ENCODE data around the gene EFEMP1.
A peak's percentile ranks its signal among the peaks of the same experiment; 100 is the strongest.
"Not testable (repeated sequence)": the region's sequence is repeated elsewhere in the genome, so short reads cannot be mapped to it uniquely, and the experiment has no call there.

Gene EFEMP1

DNA sequence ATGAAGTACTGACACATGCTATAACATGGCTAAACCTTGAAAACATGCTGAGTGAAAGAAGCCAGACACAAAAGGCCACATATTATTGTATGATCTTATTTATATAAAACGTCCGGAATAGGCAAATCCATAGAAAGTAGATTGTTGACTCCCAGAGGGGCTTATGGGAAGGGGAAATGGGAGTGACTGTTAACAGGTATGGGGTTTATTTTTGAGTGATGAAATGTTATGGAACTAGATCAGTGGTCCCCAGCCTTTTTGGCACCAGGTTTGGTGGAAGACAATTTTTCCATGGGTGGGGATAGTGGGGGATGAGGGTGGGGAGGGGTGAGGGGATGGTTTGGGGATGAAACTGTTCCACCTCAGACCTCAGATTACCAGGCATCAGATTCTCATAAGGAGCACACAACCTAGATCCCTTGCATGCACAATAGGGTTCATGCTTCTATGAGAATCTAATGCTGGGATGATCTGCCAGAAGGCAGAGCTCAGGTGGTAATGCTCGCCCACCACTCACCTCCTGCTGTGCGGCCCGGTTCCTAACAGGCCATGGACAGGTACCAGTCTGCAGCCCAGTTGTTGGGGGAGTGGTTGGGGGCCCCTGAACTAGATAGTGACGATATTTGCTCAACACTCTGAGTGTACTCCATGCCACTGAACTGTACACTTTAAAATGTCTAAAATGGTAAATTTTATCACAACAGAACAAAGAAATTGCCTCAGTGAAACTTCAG, 59.1 kb downstream of the EFEMP1 start:
- DNase-seq, result no peak

DNA sequence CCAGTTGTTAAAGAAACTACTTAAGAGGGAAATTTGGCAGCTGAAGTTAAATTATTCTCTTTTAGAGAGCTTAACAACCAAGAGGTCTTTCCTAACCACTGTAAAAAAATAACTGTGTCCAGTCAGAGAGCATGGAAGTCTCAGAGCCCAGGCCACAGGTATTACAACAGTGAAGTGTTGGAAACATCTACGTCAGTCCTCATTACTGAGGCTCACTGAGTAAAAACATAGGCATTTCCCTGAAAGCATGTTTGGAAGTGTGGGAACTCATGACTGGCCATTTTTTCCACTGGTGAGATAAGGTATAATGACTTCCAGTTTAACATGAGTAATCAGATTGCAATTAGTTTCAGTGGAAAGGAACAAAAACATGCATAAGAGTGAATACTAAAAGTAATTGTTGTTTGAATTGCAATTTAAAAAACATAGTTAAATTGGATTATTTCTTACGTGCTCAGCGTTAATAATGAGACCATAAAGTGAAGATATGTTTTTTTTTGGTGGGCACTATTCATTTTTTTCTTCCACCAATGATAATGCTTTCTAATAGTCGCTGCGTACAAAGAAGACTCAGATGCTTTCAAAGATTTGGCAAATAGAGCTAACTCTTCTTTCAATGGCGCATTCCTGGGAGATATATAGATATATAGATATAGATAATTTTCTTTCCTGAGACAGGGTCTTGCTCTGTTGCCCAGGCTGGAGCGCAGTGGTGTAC, 60.8 kb downstream of the EFEMP1 start:
- peak; percentile 20 for DNase-seq

DNA sequence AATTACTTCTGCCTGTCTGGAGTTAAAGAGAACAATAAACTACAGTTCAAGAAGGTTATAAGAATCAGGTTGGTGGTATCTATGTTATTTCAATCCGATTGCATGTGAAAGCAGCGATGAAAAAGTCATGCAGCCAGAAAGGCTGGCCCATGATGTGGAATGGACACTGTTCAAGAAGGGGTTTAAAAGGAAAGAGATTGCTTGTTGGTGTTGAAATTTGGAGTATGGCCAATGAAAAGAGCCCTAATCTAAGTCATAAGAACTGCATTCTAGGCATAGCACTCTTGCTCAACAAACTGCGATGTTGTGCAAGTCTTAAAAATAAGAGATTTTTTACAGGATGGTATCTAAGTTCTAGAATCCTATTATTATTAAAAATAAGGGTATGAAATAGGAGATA, 61.3 kb downstream of the EFEMP1 start:
- DNase-seq, result peak; percentile 18

DNA sequence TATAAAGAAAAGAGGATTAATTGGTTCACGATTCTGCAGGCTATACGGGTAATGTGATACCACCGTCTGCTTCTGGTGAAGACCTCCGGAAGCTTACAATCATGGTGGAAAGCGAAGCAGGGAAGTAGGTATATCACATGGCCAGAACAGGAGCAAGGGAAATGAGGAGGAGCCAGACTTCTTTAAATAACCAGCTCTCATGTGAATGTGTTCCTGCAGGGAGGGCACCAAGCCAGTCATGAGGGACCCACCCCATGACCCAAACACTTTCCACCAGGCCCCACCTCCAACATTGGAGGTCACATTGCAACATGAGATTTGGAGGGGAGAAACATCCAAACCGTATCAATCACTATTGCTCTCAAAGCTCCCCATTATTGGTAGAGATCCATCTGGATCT, 61.8 kb downstream of the EFEMP1 start:
- no peak for DNase-seq

DNA sequence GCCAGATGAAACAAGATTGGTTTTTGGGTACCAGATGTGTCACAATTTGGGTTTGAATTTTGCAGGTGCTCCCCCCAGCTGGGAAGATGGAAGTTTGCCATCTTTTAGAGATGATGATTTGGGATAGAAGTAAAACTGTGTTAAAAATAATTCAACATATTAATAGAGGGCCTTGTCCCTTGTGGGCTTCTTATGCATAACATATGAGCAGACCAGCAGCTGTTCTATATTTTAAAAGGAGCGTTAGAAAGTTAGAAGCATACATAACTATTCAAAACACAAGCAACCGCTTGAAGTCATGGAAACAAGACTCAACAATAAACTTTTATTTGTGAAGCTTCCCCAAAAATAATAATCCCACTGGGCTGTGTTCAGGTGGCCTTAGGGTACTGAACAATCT, 62.8 kb downstream of the EFEMP1 start:
- no peak for DNase-seq

DNA sequence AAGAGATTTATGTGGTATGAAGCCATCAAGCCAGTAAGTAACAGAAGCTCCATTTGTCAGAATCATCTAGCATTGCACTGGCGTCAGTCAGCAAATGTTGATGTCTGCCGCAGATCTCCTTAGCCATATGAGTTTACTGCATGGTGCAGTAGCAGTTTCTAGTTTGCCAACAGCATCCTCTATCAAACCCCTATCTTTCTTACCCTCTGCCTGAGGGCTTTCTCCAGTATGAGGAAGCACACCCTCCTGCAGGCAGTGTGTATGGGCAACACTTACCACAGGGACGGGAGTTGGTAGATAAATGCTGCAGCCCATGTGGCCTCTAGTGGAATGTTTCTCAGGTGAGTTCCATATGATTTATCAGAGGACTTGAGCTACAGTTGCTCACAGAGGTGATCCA, 63.7 kb downstream of the EFEMP1 start:
- no peak for DNase-seq

DNA sequence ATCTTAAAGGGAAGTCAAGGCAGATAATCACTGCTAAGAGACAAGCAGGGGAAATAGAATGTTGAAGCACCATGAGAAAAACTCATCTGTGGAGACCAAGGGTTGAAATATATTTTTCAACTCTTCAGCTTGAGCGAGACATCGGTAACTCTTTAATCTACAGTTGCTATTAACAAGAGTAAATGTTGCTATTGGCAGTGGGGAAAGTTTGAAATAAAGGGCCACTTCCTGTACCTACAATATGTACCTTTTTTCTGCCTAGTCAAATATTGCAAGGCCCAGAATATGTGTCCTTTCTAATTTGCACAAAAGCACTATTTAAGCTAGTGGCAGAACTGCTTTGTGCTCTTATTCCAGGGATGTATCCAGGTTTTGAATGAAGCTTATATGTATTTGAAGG, 65.8 kb downstream of the EFEMP1 start:
- DNase-seq, result no peak

DNA sequence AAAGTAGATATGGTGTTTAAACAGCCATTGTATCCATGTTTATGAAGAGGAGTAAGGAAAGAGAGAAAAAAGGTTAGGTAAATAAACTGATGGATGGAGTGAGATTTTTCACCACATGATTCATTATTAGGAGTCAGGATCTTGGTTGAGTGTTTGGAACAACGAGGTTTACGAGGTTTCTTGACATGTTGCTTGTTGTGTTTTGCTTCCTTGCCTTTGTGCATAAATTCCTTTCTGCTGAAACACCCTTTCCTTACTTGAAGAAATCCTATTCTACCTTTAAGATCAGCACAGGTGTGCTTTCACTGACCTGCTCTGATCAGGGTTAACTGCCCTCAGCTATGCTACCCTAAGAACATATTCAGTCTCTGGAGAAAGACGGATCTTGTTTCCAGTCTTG, 66.6 kb downstream of the EFEMP1 start:
- DNase-seq, result no peak

DNA sequence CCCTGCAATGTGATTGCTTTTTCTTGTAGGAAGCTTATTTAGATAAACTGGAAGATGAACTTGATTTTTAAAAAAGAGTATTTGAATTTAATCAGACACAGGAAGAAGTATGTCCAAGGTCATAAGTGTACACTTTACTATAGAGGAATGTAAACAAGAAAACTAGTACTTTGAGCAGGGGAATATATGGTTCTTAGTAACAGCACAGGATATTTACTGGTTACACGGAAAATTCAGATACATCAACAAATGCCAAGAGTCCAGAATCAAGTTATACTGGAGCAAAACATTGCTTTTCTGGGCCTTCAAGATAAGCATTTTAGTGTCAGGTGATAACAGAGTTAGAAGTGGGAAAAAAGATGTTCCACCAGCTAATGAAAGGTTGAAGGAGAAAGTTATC, 75.5 kb downstream of the EFEMP1 start:
- no peak for DNase-seq

DNA sequence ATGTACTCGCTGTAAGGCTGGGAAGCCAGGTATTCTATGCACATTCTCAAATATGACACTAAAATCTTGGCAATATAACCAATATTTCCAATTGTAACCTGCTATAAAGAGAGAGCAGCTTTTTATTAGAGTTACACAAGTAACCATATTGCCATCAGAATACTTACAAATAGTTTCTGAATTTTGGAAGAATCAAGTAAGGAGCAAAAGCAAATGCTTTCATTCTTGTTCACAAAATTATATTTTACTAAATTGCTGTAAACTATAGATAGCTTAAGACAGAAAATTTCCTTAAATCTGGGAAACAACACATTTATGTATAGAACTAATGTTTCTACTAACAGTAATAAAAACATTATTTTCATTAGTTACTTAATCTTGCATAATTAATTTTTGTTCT, 77.2 kb downstream of the EFEMP1 start:
- DNase-seq, result no peak

DNA sequence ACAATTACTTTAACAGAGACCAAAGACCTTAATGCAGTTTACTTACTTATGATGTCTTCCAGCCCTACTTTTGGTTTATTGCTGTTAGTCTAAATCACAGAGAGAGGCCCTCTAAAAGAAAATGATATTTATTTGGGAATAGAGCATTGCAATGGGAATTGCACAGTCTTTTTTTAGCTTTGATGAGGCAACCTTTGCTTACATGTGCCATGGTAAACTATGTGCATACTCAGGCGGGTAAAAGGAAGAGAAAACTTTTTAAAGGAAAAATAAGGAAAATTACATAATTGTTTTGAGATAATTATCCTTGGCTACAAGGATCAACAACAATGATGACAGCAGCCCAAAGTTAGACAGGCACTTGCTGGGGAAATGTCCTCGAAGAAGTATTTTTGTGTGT, 78.6 kb downstream of the EFEMP1 start:
- peak; percentile 30 for DNase-seq

DNA sequence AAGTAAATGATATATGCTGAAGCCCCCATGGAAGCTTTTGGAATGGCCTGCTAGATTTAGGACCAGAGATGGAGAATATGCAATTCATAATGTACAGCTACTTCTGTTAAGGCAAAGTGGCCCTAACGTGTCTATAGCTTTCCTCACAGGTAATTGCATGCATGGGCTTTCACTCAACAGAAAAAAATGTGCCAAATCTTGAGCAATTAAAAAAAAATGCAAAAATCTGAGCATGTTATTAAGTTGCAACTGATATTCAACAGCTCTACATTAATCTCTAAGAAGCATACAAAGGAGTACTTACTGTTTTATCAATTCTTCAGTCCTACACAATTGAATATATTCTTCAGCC, 79.6 kb downstream of the EFEMP1 start:
- no peak for DNase-seq

DNA sequence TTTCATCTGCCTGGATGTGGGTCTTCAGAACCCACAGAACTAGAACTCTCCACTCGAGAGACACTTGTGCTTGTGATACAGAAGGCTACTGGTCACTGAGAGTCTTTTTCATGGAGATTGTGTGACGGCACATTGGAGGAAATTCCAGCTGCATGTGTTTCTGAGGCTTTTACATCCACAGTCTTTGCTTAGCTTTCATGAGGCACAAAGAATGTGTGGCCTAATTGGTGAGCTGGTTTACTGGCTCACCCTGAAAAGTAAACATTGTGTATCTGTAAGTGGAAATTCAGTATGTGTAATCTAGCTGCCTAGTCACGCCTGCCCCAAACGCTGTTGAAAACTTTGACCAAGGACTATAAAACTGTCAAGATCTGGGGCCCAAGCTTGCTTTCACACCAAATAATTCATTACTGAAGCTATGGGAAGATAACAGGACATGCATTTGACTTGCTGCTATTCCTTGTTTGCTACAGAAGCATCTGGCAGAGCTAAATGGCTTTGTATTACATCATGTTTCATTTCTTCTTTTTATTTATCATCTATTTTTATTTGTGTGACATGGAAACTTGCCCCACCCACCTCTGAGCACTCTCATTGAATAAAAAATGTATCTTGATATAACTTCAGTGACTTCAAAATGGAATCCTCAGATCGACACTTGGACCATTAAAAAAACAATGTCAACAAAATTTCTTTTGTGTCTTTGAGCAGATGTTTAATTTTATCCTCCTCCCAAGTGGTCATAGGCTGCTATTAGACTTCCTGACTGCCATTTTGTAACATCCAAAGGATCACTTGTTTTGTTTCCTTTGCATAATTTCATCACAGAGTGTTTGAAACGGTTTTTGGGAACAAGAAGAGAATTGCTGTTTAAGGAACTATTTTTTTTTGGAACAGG, 80.2 kb downstream of the EFEMP1 start:
- DNase-seq, result peak; percentile 16

DNA sequence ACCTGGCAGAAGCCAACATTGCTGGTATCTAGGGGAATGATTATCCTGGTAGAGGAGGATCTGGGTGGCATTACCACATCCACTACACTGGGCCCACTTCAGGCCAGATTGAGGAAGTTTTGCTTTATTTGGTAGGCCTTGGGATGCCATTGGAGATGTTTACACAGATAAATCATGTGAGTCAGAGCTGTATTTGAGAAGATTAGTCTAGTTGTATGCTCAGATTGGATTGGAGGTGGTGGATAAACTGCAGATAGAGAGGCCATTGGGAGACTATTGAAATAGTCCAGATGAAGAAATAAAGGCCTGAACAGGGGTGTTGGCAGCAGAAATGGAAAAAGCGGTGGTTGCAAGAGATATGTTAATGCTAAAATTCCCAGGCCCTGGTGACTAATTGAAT, 81.5 kb downstream of the EFEMP1 start:
- DNase-seq, result no peak

DNA sequence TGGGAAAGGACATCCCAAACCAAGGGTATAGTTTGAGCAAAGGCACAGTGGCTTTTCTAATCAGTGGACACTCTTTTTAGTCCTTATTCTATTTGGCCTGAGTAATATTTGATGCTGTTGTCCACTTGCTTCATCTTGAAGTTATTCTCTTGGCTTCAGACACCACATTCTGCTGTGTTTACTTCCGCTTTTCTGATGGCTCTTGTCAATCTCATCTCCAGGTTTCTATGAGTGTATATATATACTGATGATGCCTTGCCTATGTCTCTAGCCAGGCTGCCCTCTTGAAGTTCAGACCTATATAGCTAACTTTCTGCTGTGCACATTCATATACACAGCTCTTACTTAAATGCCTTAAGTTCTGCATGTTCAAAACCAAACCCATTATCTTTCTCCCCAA, 83.1 kb downstream of the EFEMP1 start:
- DNase-seq, result no peak

DNA sequence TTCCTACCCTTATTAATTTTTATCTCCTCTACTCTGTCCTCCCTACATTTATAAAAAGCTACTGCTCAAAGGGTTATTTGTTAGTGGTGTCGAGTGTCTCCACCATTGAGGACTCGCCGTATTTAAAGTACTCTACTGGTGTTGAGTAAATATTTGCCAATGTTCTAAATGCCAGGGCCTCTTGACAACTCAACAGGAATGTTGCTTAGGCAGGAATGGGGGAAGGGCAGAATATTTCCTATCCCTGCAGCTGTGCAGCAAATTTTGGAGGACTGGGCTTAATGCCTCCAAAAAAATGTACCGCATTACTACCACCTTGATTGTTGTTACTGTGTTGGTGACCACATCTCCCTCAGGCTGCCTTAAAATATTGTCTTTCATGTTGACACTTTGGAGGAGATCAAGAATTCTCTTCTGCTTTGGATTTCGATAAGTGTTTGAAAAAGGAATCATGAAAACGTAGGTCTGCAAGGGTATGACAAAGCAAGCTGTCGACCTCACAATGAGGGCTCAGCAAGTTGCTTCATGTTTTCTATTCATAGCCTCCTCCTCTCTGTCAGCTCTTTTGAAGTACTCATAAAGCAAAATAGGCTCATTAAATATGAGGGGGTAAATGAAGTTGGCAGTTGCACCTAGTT, 84.3 kb downstream of the EFEMP1 start:
- no peak for DNase-seq

DNA sequence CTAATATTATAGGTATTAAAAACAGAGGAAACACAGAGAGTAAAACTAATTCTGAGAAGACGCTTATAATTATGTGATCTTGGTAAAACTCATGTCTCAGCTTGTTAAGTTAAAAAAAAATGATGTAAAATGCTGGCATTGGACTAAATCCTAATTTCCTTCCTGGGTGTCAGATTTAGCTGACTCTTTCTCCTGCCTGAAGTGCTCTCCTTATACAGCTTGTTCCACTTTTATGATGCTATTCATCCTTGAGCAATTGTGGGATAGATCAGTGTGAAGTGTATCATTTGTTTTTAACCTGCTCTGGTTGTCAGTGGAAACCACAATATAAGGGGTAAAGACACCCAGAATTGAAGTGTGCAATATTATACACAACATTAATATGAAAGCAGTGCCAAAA, 84.9 kb downstream of the EFEMP1 start:
- no peak for DNase-seq

DNA sequence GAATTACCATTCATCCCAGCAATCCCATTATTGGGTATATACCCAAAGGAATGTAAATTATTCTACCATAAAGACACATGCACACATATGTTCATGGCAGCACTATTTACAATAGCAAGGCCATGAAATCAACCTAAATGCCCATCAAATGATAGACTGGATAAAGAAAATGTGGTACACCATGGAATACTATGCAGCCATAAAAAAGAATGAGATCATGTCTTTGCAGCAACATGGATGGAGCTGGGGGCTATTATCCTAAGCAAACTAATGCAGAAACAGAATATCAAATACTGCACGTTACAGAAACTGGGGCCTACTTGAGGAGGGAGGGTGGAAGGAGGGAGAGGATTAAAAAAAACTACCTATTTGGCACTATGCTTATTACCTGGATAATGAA, 85.5 kb downstream of the EFEMP1 start:
- DNase-seq, result not testable (repeated sequence)

DNA sequence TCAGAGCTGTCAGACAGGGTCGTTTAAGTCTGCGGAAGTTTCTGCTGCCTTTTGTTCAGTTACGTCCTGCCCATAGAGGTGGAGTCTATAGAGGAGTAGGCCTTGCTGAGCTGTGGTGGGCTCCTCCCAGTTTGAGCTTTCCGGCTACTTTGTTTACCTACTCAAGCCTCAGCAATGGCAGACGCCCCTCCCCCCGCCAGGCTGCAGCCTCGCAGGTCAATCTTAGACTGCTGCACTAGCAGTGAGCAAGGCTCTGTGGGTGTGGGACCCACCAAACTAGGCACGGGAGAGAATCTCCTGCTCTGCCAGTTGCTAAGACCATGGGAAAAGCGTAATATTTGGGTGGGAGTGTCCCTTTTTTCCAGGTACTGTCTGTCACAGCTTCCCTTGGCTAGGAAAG, 86.5 kb downstream of the EFEMP1 start:
- DNase-seq, result no peak

DNA sequence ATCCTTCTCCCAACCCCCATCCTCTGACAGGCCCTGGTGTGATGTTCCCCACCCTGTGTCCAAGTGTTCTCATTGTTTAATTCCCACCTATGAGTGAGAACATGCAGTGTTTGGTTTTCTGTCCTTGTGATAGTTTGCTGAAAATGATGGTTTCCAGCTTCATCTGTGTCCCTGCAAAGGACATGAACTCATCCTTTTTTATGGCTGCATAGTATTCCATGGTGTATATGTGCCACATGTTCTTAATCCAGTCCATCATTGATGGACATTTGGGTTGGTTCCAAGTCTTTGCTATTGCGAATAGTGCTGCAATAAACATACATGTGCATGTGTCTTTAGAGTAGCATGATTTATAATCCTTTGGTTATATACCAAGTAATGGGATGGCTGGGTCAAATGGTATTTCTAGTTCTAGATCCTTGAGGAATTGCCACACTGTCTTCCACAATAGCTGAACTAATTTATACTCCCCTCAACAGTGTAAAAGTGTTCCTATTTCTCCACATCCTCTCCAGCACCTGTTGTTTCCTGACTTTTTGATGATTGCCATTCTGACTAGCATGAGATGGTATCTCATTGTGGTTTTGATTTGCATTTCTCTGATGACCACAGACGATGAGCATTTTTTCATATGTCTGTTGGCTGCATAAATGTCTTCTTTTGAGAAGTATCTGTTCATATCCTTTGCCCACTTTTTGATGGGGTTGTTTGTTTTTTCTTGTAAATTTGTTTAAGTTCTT, 91.7 kb downstream of the EFEMP1 start:
- DNase-seq, result not testable (repeated sequence)

DNA sequence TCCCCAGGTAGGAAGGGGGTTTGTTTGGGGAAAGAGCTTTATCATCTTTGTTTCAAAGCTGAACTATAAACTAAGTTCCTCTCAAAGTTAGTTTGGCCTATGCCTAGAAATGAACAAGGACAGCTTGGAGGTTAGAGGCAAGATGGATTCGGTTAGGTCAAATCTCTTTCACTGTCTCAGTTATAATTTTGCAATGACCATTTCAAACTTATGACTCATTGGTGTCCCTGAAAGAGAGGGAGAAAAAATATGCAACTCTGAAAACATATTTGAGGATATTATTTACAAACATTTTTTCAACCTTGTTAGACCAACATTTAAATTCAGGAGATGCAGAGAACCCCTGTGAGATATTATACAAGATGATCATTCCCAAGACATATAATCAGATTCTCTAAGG, 95.7 kb downstream of the EFEMP1 start:
- DNase-seq, result no peak

DNA sequence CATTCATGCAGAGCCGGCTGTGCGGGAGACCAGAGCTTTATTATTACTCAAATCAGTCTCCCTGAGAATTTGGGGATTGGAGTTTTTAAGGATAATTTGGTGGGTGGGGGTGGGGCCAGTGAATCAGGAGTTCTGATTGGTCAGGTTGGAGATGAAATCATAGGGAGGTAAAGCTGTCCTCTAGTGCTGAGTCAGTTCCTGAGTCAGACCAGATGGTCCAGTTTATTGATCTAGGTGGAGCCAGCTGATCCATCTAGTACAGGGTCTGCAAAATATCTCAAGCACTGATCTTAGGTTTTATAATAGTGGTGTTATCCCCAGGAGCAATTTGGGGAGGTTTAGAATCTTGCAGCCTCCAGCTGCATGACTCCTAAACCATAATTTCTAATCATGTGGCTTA, 96.2 kb downstream of the EFEMP1 start:
- not testable (repeated sequence) for DNase-seq

DNA sequence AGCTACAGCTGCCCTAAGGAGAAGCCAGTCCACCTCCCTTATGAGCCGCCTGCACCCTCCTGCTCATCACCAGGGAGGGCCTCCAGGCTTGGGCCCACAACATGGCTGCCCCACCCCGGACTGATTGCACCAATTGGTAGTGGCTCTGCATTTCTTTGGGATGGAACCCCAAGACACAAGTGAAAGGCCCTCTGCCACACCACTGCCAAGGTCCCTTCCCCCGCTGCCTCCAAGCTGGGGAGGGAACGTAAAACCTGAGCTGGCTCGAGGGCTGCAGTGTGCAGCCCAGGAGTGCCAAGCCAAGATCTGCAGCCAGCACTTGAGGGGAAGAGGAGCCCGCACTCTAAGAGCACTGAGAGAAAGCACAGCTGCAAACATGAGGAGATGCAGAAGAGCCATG, 97.3 kb downstream of the EFEMP1 start:
- no peak for DNase-seq
